K562 (cell line): ENCODE data around the gene GALNT12. TPM values are rescaled to one million over a fixed set of nuclear protein-coding genes. Genes with fewer than 3 reads are reported as not detected.

Experiments
- ATAC-seq: fragments of 200-7000 bp; cut with Tn5 transposase; 3 replicates; pipeline ENCODE4 v1.9.1; 2020; ENCODE audit warnings: moderate library complexity
- BruUV-seq: library from RNA; stranded (reverse); fragments of 400-500 nt; replicated peaks from 2 replicates; lab custom pipeline; 2021; lab: Mats Ljungman, UMichigan
- CTCF ChIA-PET: fragments of 300-600 bp; formaldehyde crosslinking; extraction: SDS; loops from one replicate; lab custom pipeline; 2021; ENCODE audit warnings: low intra/inter-chr PET ratio; lab: Yijun Ruan, JAX
- POLR2A ChIA-PET: fragments of 300-600, 350-650 bp; sonication (Branson Sonifier 250); formaldehyde crosslinking; extraction: SDS; loops from one replicate; lab custom pipeline; 2021; ENCODE audit warnings: antibody characterized with exemption, inconsistent platforms; lab: Yijun Ruan, JAX
- DNase-seq, 4 experiments: peaks; one replicate each; pipeline versions ENCODE4 v3.0.0 to v3.0.0-alpha.2; 2011 to 2018; ENCODE audit warnings: low spot score in 3 of 4, mixed read lengths in 3 of 4; ENCODE audit errors: extremely low read depth in 1 of 4
- FAIRE-seq: peaks from 2 replicates; lab custom pipeline; 2011; peaks lifted over from hg19 to GRCh38; lab: Jason Lieb, UNC
- H2AFZ ChIP-seq: 2 replicates; pipeline ENCODE4 v1.6.0; 2011; ENCODE audit warnings: low read depth, low read length, control low read depth, inconsistent platforms
- H3K27ac ChIP-seq: fragments of 200-600 bp; 3 replicates; pipeline ENCODE4 v1.8.0; 2011; ENCODE audit warnings: low read depth, mild to moderate bottlenecking, control low read depth, inconsistent platforms, low read length, moderate library complexity, mixed read lengths; ENCODE audit errors: extremely low read depth
- H3K27me3 ChIP-seq, 2 experiments: fragments of 300-600 bp in 1 of 2; 2 replicates in 1 of 2; 3 replicates in 1 of 2; pipeline versions ENCODE4 v1.6.0 to v1.8.0; 2011; ENCODE audit warnings: inconsistent platforms in 2 of 2, low read length in 2 of 2, mild to moderate bottlenecking in 1 of 2, mixed read lengths in 1 of 2, moderate library complexity in 1 of 2; ENCODE audit not compliant: control insufficient read depth in 2 of 2, insufficient read depth in 2 of 2
- H3K36me3 ChIP-seq: fragments of 300-600 bp; 3 replicates; pipeline ENCODE4 v1.8.0; 2011; ENCODE audit warnings: mild to moderate bottlenecking, low read length, inconsistent platforms; ENCODE audit not compliant: control insufficient read depth, insufficient read depth
- H3K4me1 ChIP-seq, 2 experiments: fragments of 200-600 bp in 1 of 2; replicated peaks in 1 of 2; 2 replicates in 1 of 2; 3 replicates in 1 of 2; pipeline versions ENCODE4 v1.5.1 to v1.8.0; 2011; ENCODE audit warnings: inconsistent platforms in 2 of 2, low read length in 2 of 2, mild to moderate bottlenecking in 1 of 2, mixed read lengths in 1 of 2, moderate library complexity in 1 of 2; ENCODE audit not compliant: control insufficient read depth in 2 of 2, insufficient read depth in 2 of 2
- H3K4me2 ChIP-seq: 2 replicates; pipeline ENCODE4 v1.6.1; 2011; ENCODE audit warnings: low read length, control low read depth, inconsistent platforms, mixed read lengths; ENCODE audit not compliant: insufficient read depth
- H3K4me3 ChIP-seq: fragments of 200-600 bp; sonication (generic), shearing (Covaris generic); 2 replicates; pipeline ENCODE4 v1.5.1; 2016; ENCODE audit warnings: control low read depth, inconsistent platforms
- H3K79me2 ChIP-seq: fragments of 200-600 bp; 3 replicates; pipeline ENCODE4 v1.8.0; 2011; ENCODE audit warnings: low read length, inconsistent platforms; ENCODE audit not compliant: control insufficient read depth, insufficient read depth
- H3K9ac ChIP-seq, 2 experiments: 2 replicates each; pipeline versions ENCODE4 v1.6.0 to v1.6.1; 2011; ENCODE audit warnings: low read depth in 2 of 2, low read length in 2 of 2, control low read depth in 1 of 2, inconsistent platforms in 1 of 2, mild to moderate bottlenecking in 1 of 2, mixed read lengths in 1 of 2; ENCODE audit not compliant: insufficient read depth in 1 of 2
- H3K9me1 ChIP-seq: one replicate; pipeline ENCODE4 v1.6.0; 2011; ENCODE audit warnings: inconsistent platforms, mild to moderate bottlenecking, low read length, moderate library complexity; ENCODE audit not compliant: control insufficient read depth, insufficient read depth
- H3K9me3 ChIP-seq: replicated peaks from 2 replicates; pipeline ENCODE4 v1.5.1; 2011; ENCODE audit warnings: low read depth, low read length, inconsistent platforms; ENCODE audit not compliant: control insufficient read depth, insufficient read depth
- H4K20me1 ChIP-seq: replicated peaks from 2 replicates; pipeline ENCODE4 v1.6.1; 2011; ENCODE audit warnings: low read length, inconsistent platforms, mixed read lengths; ENCODE audit not compliant: control insufficient read depth, insufficient read depth
- ASH1L ChIP-seq: fragments of 450-650 bp; IDR thresholded peaks from 2 replicates; pipeline ENCODE4 v1.6.1; 2018; ENCODE audit warnings: borderline replicate concordance, mild to moderate bottlenecking, low read depth; ENCODE audit not compliant: partially characterized antibody
- ESRRB ChIP-seq: fragments of 250-450 bp; sonication (Bioruptor Pico); IDR thresholded peaks from 2 replicates; pipeline ENCODE4 v1.5.0; 2020; ENCODE audit warnings: mild to moderate bottlenecking, moderate library complexity, borderline replicate concordance
- GTF3C2 ChIP-seq: IDR thresholded peaks from 3 replicates; pipeline ENCODE4 v1.6.1; 2011; ENCODE audit warnings: borderline replicate concordance, mild to moderate bottlenecking, moderate library complexity; ENCODE audit not compliant: insufficient read length; ENCODE audit errors: extremely low read depth
- HLTF ChIP-seq: fragments of 450-650 bp; IDR thresholded peaks from 2 replicates; pipeline ENCODE4 v1.6.1; 2016
- HNRNPH1 ChIP-seq: fragments of 200-400 bp; formaldehyde crosslinking; optimal IDR thresholded peaks from 2 replicates; pipeline ENCODE3; 2017; ENCODE audit warnings: low read depth, mild to moderate bottlenecking, low read length, moderate library complexity
- MECOM ChIP-seq: fragments of 250-450 bp; sonication (Bioruptor Pico); IDR thresholded peaks from 2 replicates; pipeline ENCODE4 v1.8.0; 2022; ENCODE audit warnings: inconsistent platforms
- MTF1 ChIP-seq: fragments of 250-450 bp; sonication (Bioruptor Pico); IDR thresholded peaks from 2 replicates; pipeline ENCODE4 v1.9.0; 2021; ENCODE audit warnings: moderate library complexity, mild to moderate bottlenecking, inconsistent platforms, borderline replicate concordance
- NFIX ChIP-seq: fragments of 250-450 bp; sonication (Bioruptor Pico); IDR thresholded peaks from 2 replicates; pipeline ENCODE4 v1.4.0; 2020; ENCODE audit warnings: low read depth, mild to moderate bottlenecking, moderate library complexity
- PML ChIP-seq: IDR thresholded peaks from 2 replicates; pipeline ENCODE4 v1.6.1; 2012; ENCODE audit warnings: low read length, inconsistent platforms
- TRIM25 ChIP-seq: fragments of 450-650 bp; IDR thresholded peaks from 2 replicates; pipeline ENCODE4 v1.7.0; 2016; ENCODE audit warnings: borderline replicate concordance
- ZFX ChIP-seq: sonication (generic); formaldehyde crosslinking; IDR thresholded peaks from 2 replicates; pipeline ENCODE4 v1.8.0; 2022; ENCODE audit warnings: mild to moderate bottlenecking, missing genetic modification reagents, moderate library complexity
- ZNF551 ChIP-seq: fragments of 250-450 bp; sonication (Bioruptor Pico); IDR thresholded peaks from 2 replicates; pipeline ENCODE4 v1.5.0; 2021; ENCODE audit warnings: mild to moderate bottlenecking, moderate library complexity
- ZNF785 ChIP-seq: fragments of 250-450 bp; sonication (Bioruptor Pico); IDR thresholded peaks from 2 replicates; pipeline ENCODE4 v1.4.0; 2020; ENCODE audit warnings: mild to moderate bottlenecking
- WGBS: fragments of 100-300 bp; shearing (Covaris generic); methylation state at CpG from one replicate; pipeline ENCODE4 v1.1.6; 2016; ENCODE audit warnings: low coverage, mixed read lengths; ENCODE audit not compliant: insufficient coverage; ENCODE audit errors: missing lambda C conversion rate; 5-methylcytosine and 5-hydroxymethylcytosine counted together
- in situ Hi-C: fragments of 300-500 bp; cut with MboI; formaldehyde crosslinking; loops from 4 replicates; pipeline ENCODE4 v1.15.0; 2018; ENCODE audit warnings: inconsistent platforms, mixed read lengths
- intact Hi-C: fragments of 100-400 bp; cut with micrococcal nuclease; formaldehyde crosslinking; loops from 2 replicates; pipeline ENCODE4 v1.14.2; 2022
- polyA plus RNA-seq, 8 experiments: library from polyadenylated mRNA; depleted of rRNA in 4 of 8; stranded (reverse) in 5 of 8; unstranded in 3 of 8; fragments of >200 nt; fragmentation: Nextera tagmentation in 2 of 8; fragmentation: Illumina TruSeq in 1 of 8; extraction: Ambion mirVana in 2 of 8; extraction: Trizol in 1 of 8; gene quantifications; 2 replicates each; pipeline versions ENCODE4 v1.2.1 to v1.2.3, GENCODE V29; 2011 to 2014; ENCODE audit warnings: inconsistent platforms in 1 of 8, missing spikeins in 1 of 8
- total RNA-seq, 7 experiments: library from RNA; depleted of rRNA in 6 of 7; stranded (reverse); fragments of >200 nt in 6 of 7; fragmentation: Illumina TruSeq in 2 of 7; extraction: Trizol in 2 of 7; gene quantifications; 2 replicates each; pipeline versions ENCODE4 v1.2.1 to v1.2.3, GENCODE V29; 2011 to 2021; ENCODE audit warnings: low replicate concordance in 1 of 7
- TF ChIP-seq, protein P1 (sequence below), 2 experiments: fragments of 450-650 bp in 1 of 2; sonication (generic) in 1 of 2; formaldehyde crosslinking in 1 of 2; IDR thresholded peaks in 1 of 2; conservative IDR thresholded peaks in 1 of 2; 2 replicates each; pipeline versions ENCODE4 v1.6.1 to v1.8.1; 2016 to 2023; ENCODE audit warnings: mild to moderate bottlenecking in 2 of 2, moderate library complexity in 2 of 2, inconsistent platforms in 1 of 2, missing genetic modification reagents in 1 of 2
- TF ChIP-seq, protein P2 (sequence below): sonication (generic); formaldehyde crosslinking; IDR thresholded peaks from 2 replicates; pipeline ENCODE4 v1.4.0; 2020; ENCODE audit warnings: mild to moderate bottlenecking, missing genetic modification reagents

The GALNT12 gene
- total and polyA plus RNA-seq, 9 of the 15 experiments (the other 6 are each of a cell fraction or from before 2014, with no cell fraction given): 29.7 to 82.9 (median 44.2) TPM

- H3K36me3 ChIP-seq: no peaks in the 10 kb centered on the region
- H3K4me2 ChIP-seq: no peak overlapping the region
- POLR2A ChIA-PET: interaction anchor here (0.5 to 1.2 kb wide), 4 partner anchors 13 to 99 kb away, joined by 3 read pairs; no protein-coding TSS in a partner anchor
- peaks cover 0 to 11% of the 10 kb centered on the region in 2 experiments; a peak in 3 of 5 replicates for H3K4me1 ChIP-seq
- H2AFZ ChIP-seq: no peak overlapping the region
- ATAC-seq (no peak), FAIRE-seq (no peak), DNase-seq (no peak)
- 0 out of 4 replicates have a peak overlapping the region, but pooled peaks of 1 of the 2 experiments have one; percentile 21 for H3K9ac ChIP-seq
- no peaks in the 10 kb centered on the region for H4K20me1 ChIP-seq
- BruUV-seq: no TSS peak
- no peaks in the 10 kb centered on the region for H3K79me2 ChIP-seq
- no peaks in the 10 kb centered on the region for H3K27me3 ChIP-seq
- WGBS: 83% methylated on average over 2 of the region's 2 CpGs
- in situ Hi-C loops: no loop called here
- H3K4me3 ChIP-seq: no peak overlapping the region
- peaks cover 4% of the 10 kb centered on the region; the same call in 1 of the 2 replicates for H3K9me3 ChIP-seq
- H3K27ac ChIP-seq: no peak overlapping the region
- no peaks in the 10 kb centered on the region for H3K9me1 ChIP-seq
- intact Hi-C loops: no loop called here
- TF ChIP-seq, protein P1, sequence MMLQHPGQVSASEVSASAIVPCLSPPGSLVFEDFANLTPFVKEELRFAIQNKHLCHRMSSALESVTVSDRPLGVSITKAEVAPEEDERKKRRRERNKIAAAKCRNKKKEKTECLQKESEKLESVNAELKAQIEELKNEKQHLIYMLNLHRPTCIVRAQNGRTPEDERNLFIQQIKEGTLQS (IDR thresholded peaks at IDR 0.05): no peak
- TF ChIP-seq, protein P1 (CRISPR knock-in tag; conservative IDR thresholded peaks at IDR 0.05): no peak
- TF ChIP-seq HNRNPH1 (no peak), MECOM (CRISPR knock-in tag) (no peak), ESRRB (CRISPR knock-in tag) (no peak), MTF1 (CRISPR knock-in tag) (no peak), ZNF785 (CRISPR knock-in tag) (no peak), TRIM25 (no peak), ZNF551 (CRISPR knock-in tag) (no peak), NFIX (CRISPR knock-in tag) (no peak), HLTF (no peak), ASH1L (no peak), GTF3C2 (no peak), PML (no peak), ZFX (CRISPR knock-in tag) (no peak)
- TF ChIP-seq, protein P2, sequence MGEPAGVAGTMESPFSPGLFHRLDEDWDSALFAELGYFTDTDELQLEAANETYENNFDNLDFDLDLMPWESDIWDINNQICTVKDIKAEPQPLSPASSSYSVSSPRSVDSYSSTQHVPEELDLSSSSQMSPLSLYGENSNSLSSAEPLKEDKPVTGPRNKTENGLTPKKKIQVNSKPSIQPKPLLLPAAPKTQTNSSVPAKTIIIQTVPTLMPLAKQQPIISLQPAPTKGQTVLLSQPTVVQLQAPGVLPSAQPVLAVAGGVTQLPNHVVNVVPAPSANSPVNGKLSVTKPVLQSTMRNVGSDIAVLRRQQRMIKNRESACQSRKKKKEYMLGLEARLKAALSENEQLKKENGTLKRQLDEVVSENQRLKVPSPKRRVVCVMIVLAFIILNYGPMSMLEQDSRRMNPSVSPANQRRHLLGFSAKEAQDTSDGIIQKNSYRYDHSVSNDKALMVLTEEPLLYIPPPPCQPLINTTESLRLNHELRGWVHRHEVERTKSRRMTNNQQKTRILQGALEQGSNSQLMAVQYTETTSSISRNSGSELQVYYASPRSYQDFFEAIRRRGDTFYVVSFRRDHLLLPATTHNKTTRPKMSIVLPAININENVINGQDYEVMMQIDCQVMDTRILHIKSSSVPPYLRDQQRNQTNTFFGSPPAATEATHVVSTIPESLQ (CRISPR knock-in tag): no peak
- CTCF ChIA-PET: no interaction called here
Measured at GRCh38 chr9:98873526-98873925, 66.1 kb downstream of the GALNT12 start.
